ENCODE data around the gene JMJD1C.

Gene JMJD1C

DNA sequence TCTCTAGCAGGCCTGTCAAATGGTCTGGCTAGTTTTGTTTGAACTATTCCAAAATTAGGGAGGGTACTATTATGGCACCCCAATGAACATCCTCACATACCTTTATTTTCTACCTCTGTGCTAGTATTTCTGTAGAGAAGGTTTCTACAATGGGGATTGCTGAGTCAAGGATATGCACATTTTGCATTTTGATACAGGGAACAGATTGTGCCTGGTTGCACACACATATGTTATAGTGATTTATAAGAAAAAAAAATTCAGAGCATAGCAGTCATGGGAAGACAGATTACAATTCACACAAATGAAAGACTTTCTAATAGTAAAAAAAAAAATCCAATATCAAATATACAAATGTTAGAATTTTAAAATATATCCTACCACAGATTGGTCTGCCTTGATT lies 346.7 kb downstream of the JMJD1C start:
- H3K4me3 ChIP-seq (ENCODE audit: low read depth, low read length): no peak overlapping the region
- no peaks in the 10 kb centered on the region for H3K9me3 ChIP-seq
- H3K27me3 ChIP-seq: no peaks in the 10 kb centered on the region
- no peaks in the 10 kb centered on the region for H3K4me1 ChIP-seq
- TF ChIP-seq, protein P1, sequence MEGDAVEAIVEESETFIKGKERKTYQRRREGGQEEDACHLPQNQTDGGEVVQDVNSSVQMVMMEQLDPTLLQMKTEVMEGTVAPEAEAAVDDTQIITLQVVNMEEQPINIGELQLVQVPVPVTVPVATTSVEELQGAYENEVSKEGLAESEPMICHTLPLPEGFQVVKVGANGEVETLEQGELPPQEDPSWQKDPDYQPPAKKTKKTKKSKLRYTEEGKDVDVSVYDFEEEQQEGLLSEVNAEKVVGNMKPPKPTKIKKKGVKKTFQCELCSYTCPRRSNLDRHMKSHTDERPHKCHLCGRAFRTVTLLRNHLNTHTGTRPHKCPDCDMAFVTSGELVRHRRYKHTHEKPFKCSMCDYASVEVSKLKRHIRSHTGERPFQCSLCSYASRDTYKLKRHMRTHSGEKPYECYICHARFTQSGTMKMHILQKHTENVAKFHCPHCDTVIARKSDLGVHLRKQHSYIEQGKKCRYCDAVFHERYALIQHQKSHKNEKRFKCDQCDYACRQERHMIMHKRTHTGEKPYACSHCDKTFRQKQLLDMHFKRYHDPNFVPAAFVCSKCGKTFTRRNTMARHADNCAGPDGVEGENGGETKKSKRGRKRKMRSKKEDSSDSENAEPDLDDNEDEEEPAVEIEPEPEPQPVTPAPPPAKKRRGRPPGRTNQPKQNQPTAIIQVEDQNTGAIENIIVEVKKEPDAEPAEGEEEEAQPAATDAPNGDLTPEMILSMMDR (IDR thresholded peaks at IDR 0.05; ENCODE audit: low read depth, low read length): no peak
- DNase-seq: no peak
- H3K36me3 ChIP-seq: no peaks in the 10 kb centered on the region
